ENCODE measurements around the gene CCDC85C. TPM values are rescaled to one million over a fixed set of nuclear protein-coding genes. Genes with fewer than 3 reads are reported as not detected.
A peak's percentile ranks its signal among the peaks of the same experiment; 100 is the strongest.

The CCDC85C gene
- total and polyA plus RNA-seq, 8 donors, result 10.5 to 28.6 (median 15.9) TPM

DNA sequence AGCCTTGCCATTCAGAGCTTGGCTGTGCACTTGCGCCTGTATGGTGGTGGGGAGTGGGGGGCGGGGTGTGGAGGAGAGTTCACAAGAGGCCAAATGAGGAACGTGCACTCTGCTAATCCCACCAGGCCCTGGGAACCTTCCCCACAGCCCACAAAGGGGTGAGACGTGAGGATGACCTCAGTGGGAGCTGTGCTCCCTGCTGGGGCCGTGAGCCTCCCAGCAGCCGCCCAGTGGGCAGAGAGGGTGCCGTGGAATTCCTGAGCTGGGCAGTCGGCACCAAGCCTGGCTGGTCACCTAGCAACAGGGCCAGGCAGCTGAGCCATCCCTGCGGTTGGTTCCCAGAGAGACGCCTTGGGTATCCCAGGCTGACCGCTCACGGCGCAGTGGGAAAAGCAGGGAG, 69.1 kb downstream of the CCDC85C start:
- H3K27ac ChIP-seq, result peak overlapping the region in 2 of 5 donors; percentile 28 to 70
- H3K4me1 ChIP-seq, result peaks cover 6 to 71% (median 45%) of the 10 kb centered on the region in 4 donors
- peak in 1 of 2 donors; percentile 59 for DNase-seq
- H3K4me3 ChIP-seq, result no peak overlapping the region
- TF ChIP-seq POLR2A (IDR thresholded peaks at IDR 0.05) (no peak), POLR2AphosphoS5 (IDR thresholded peaks at IDR 0.05) (no peak), EP300 (IDR thresholded peaks at IDR 0.05) (no peak)
- TF ChIP-seq, protein P1, sequence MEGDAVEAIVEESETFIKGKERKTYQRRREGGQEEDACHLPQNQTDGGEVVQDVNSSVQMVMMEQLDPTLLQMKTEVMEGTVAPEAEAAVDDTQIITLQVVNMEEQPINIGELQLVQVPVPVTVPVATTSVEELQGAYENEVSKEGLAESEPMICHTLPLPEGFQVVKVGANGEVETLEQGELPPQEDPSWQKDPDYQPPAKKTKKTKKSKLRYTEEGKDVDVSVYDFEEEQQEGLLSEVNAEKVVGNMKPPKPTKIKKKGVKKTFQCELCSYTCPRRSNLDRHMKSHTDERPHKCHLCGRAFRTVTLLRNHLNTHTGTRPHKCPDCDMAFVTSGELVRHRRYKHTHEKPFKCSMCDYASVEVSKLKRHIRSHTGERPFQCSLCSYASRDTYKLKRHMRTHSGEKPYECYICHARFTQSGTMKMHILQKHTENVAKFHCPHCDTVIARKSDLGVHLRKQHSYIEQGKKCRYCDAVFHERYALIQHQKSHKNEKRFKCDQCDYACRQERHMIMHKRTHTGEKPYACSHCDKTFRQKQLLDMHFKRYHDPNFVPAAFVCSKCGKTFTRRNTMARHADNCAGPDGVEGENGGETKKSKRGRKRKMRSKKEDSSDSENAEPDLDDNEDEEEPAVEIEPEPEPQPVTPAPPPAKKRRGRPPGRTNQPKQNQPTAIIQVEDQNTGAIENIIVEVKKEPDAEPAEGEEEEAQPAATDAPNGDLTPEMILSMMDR (IDR thresholded peaks at IDR 0.05), result no peak
- H3K27me3 ChIP-seq, result no peaks in the 10 kb centered on the region
- WGBS, 5 donors, result 78 to 83% (median 82%) methylated on average over 11 to 13 of the region's 13 CpGs
- H3K36me3 ChIP-seq, result peaks cover 0 to 10% (median 0%) of the 10 kb centered on the region in 4 donors
- intact Hi-C loops (cut with DNase I; ENCODE audit: low total_unique reads), result no loop called here
- no peaks in the 10 kb centered on the region for H3K9me3 ChIP-seq

GRCh38 chr14:99534333-99534732, 69.7 kb downstream of the CCDC85C start:
- H3K27me3 ChIP-seq, result no peaks in the 10 kb centered on the region
- no peak overlapping the region for H3K4me3 ChIP-seq
- H3K4me1 ChIP-seq, result peaks cover 5 to 73% (median 45%) of the 10 kb centered on the region in 4 donors
- TF ChIP-seq, protein P1 (IDR thresholded peaks at IDR 0.05), result no peak
- TF ChIP-seq EP300 (IDR thresholded peaks at IDR 0.05) (no peak), POLR2AphosphoS5 (IDR thresholded peaks at IDR 0.05) (no peak), POLR2A (IDR thresholded peaks at IDR 0.05) (no peak)
- no peaks in the 10 kb centered on the region for H3K9me3 ChIP-seq
- no peak for DNase-seq
- intact Hi-C loops (cut with DNase I; ENCODE audit: low total_unique reads), result no loop called here
- peaks cover 0 to 10% (median 0%) of the 10 kb centered on the region in 4 donors for H3K36me3 ChIP-seq
- WGBS, 5 donors, result 85 to 92% (median 89%) methylated on average over 6 of the region's 6 CpGs
- peak overlapping the region in 2 of 5 donors; percentile 28 to 70 for H3K27ac ChIP-seq

- no peaks in the 10 kb centered on the region for H3K9me3 ChIP-seq
- no peaks in the 10 kb centered on the region for H3K27me3 ChIP-seq
- TF ChIP-seq POLR2A (IDR thresholded peaks at IDR 0.05) (no peak), POLR2AphosphoS5 (IDR thresholded peaks at IDR 0.05) (no peak), EP300 (IDR thresholded peaks at IDR 0.05) (no peak)
- TF ChIP-seq, protein P1 (IDR thresholded peaks at IDR 0.05), result no peak
- DNase-seq, result no peak
- peak overlapping the region in 1 of 5 donors; percentile 22 for H3K27ac ChIP-seq
- 80 to 88% (median 85%) methylated on average over 4 to 5 of the region's 5 CpGs for WGBS, 5 donors
- peaks cover 0 to 10% (median 0%) of the 10 kb centered on the region in 4 donors for H3K36me3 ChIP-seq
- peaks cover 0 to 66% (median 32%) of the 10 kb centered on the region in 4 donors for H3K4me1 ChIP-seq
- intact Hi-C loops (cut with DNase I; ENCODE audit: low total_unique reads), result no loop called here
- H3K4me3 ChIP-seq, result no peak overlapping the region
Observed at GRCh38 chr14:99532310-99532709, 71.7 kb downstream of the CCDC85C start.

DNA sequence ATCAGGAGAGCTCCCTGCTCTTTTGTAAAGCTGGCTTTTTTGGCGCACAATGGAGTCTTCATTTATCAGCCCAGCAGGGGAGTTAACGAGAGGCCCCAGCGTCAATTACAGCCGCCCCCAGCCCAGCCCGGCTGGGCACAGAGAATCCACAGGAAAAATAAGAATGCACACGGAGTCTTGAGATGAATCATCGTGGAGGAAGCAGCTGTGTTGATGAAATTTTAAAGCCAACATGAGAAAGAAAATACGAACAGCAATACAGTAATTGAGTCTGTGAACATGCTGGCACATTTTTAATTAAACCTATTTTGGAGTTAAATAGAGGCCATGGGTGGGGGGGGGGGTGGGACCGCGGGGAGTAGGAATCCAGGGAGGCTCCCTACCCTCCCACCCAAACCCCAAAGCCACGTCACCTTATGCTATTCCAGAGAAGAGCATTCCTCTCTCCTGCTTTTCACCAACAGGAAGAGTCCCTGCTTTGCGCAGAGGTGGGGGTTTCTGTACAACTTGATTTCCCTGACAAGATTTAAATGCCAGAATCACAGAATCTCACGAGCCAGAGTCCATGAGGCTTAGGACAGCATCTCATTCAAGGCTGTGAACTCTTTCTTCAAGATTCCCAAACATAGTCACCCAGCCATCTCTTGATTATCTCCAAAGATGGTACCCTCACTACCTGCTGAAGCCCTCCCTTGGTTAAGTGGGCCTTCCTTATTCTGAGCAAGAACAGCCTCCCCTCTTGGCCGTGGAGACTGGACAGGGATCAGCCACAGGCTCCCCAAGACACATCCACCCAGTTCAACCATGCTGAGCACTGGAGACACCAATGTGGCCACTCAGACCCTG, 72.5 kb downstream of the CCDC85C start:
- 51 to 67% (median 60%) methylated on average over 14 of the region's 14 CpGs for WGBS, 5 donors
- intact Hi-C loops (cut with DNase I; ENCODE audit: low total_unique reads), result no loop called here
- Histone ChIP-seq H3K27ac (peak overlapping the region in 2 of 5 donors; percentile 45 to 60), H3K36me3 (peaks cover 0 to 10% (median 0%) of the 10 kb centered on the region in 4 donors), H3K27me3 (no peaks in the 10 kb centered on the region), H3K4me1 (peaks cover 0 to 63% (median 28%) of the 10 kb centered on the region in 4 donors), H3K9me3 (no peaks in the 10 kb centered on the region), H3K4me3 (no peak overlapping the region)
- DNase-seq, result peak in 1 of 2 donors; percentile 59
- TF ChIP-seq POLR2AphosphoS5 (IDR thresholded peaks at IDR 0.05) (no peak), EP300 (IDR thresholded peaks at IDR 0.05) (no peak), POLR2A (IDR thresholded peaks at IDR 0.05) (no peak)
- TF ChIP-seq, protein P1 (IDR thresholded peaks at IDR 0.05), result no peak
